Ovary (tissue), 9 donors: Measurements from ENCODE around the gene CDH20. TPM values are rescaled to one million over a fixed set of nuclear protein-coding genes. Genes with fewer than 3 reads are reported as not detected.

ENCODE experiments used
- DNase-seq, 5 donors: peaks; one replicate each; pipeline ENCODE4 v3.0.0-alpha.2; 2019 to 2020
- H3K27ac ChIP-seq, 2 donors: fragments of 200-600 bp; one replicate each; pipeline versions ENCODE4 v1.5.1 to v1.8.0; 2019 to 2022
- H3K27me3 ChIP-seq: fragments of 200-600 bp; one replicate; pipeline ENCODE4 v1.8.0; 2022
- H3K36me3 ChIP-seq: fragments of 200-600 bp; sonication (generic); one replicate; pipeline ENCODE4 v1.5.1; 2019
- H3K4me1 ChIP-seq: one replicate; pipeline ENCODE4 v1.8.1; 2013; ENCODE audit warnings: mild to moderate bottlenecking, moderate library complexity; ENCODE audit not compliant: insufficient read depth
- H3K4me3 ChIP-seq: fragments of 200-600 bp; sonication (generic); one replicate; pipeline ENCODE4 v1.5.1; 2017
- H3K9me3 ChIP-seq, 2 donors: fragments of 200-600 bp in 1 of 2; sonication (generic) in 1 of 2; one replicate each; pipeline versions ENCODE4 v1.5.1 to v1.8.1; 2013 to 2019; ENCODE audit warnings: mild to moderate bottlenecking in 1 of 2, moderate library complexity in 1 of 2
- CTCF ChIP-seq, 3 donors: fragments of 450-650 bp in 2 of 3; fragments of 200-600 bp in 1 of 3; IDR thresholded peaks; one replicate each; pipeline versions ENCODE4 v1.5.1 to v1.8.0; 2016 to 2022; ENCODE audit warnings: antibody characterized with exemption in 3 of 3, mild to moderate bottlenecking in 1 of 3
- EP300 ChIP-seq: sonication (generic); formaldehyde crosslinking; IDR thresholded peaks from one replicate; pipeline ENCODE4 v1.6.1; 2017; ENCODE audit warnings: antibody characterized with exemption
- POLR2A ChIP-seq: fragments of 450-650 bp; IDR thresholded peaks from one replicate; pipeline ENCODE4 v1.6.1; 2017; ENCODE audit warnings: antibody characterized with exemption, mild to moderate bottlenecking, moderate library complexity
- WGBS, 3 donors: extraction: QIAGEN DNeasy Blood & Tissue Kit in 1 of 3; methylation state at CpG; one replicate each; pipeline versions ENCODE4 v1.1.5 to v1.1.7; 2013 to 2017; 5-methylcytosine and 5-hydroxymethylcytosine counted together
- intact Hi-C, 4 donors: fragments of 100-400 bp; cut with DNase I; formaldehyde crosslinking; loops; one replicate each; pipeline versions ENCODE4 v1.11.0 to v1.15.1; 2022 to 2023
- polyA plus RNA-seq, 2 donors: library from polyadenylated mRNA; stranded (reverse); fragments of 200-250 nt in 1 of 2; fragments of 350-450 nt in 1 of 2; fragmentation: Illumina TruSeq in 1 of 2; extraction: RNeasy Lipid Tissue Mini Kit (QIAGEN cat#74804) in 1 of 2; gene quantifications; one replicate each; pipeline ENCODE4 v1.2.3, GENCODE V29; 2013 to 2014
- total RNA-seq, 7 donors: library from RNA; depleted of rRNA in 2 of 7; stranded (reverse); fragments of >200 nt in 2 of 7; fragmentation: NEBNext Ultra II Directional in 3 of 7; extraction: Animal tissue kit (Norgen Biotek cat#: 25700) in 3 of 7; gene quantifications; one replicate each; pipeline versions ENCODE4 v1.1.0 to v1.2.4, GENCODE V29; 2016 to 2023
- donor health status: DM: no; HTN: no; CAD: no; lungs with moderate emphysema.
- donor health status: DM: no; HTN: no; CAD: no.
- donor health status: Bipolar disorder and iron deficiency.
- donor health status: DM: yes; HTN: yes; CAD: no.
- donor health status: DM: no; HTN: no; CAD: no.
- donor health status: DM: yes; HTN: yes; CAD: no.

The CDH20 gene
- total and polyA plus RNA-seq, 9 donors: under 0.01 to 0.07 (median 0.04) TPM; not detected in 5

GRCh38 chr18:61471541-61471940 is 138.3 kb downstream of the CDH20 start:
- H3K9me3 ChIP-seq: no peaks in the 10 kb centered on the region
- H3K27ac ChIP-seq: no peak overlapping the region
- no peaks in the 10 kb centered on the region for H3K27me3 ChIP-seq
- TF ChIP-seq CTCF (IDR thresholded peaks at IDR 0.05): no peak
- no peak for TF ChIP-seq POLR2A
- no peak for DNase-seq
- H3K36me3 ChIP-seq: no peaks in the 10 kb centered on the region
- no peaks in the 10 kb centered on the region for H3K4me1 ChIP-seq
- intact Hi-C loops: no loop called here
- H3K4me3 ChIP-seq: no peak overlapping the region
- 83 to 87% (median 84%) methylated on average over 4 of the region's 4 CpGs for WGBS, 3 donors

DNA sequence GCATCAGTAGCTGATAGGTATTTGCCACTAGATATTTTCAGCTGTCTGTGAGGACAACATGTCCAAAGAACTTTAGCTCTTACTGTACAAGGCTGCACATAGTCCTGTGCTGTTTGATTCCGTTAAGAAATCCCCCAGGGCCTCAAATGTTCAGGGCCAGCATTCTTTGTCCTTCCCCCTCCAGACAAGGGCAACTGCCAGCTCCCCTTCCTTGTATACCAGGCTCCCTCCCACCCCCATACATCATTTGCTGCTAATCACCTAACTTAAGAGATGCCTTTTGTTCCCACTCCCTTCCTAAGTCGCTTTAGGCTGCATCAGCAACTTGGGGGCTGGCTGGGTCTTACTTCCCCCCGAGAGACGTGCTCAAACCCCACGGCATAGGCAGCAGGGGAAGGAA is 138.7 kb downstream of the CDH20 start:
- Histone ChIP-seq H3K4me3 (no peak overlapping the region), H3K27ac (no peak overlapping the region), H3K9me3 (no peaks in the 10 kb centered on the region), H3K4me1 (no peaks in the 10 kb centered on the region), H3K36me3 (no peaks in the 10 kb centered on the region), H3K27me3 (no peaks in the 10 kb centered on the region)
- intact Hi-C loops: no loop called here
- TF ChIP-seq POLR2A (no peak), EP300 (no peak), CTCF (IDR thresholded peaks at IDR 0.05) (no peak)
- no peak for DNase-seq
- 74 to 82% (median 77%) methylated on average over 5 of the region's 5 CpGs for WGBS, 3 donors

GRCh38 chr18:61474341-61474740 is 141.1 kb downstream of the CDH20 start:
- intact Hi-C loops: no loop called here
- Histone ChIP-seq H3K36me3 (no peaks in the 10 kb centered on the region), H3K9me3 (no peaks in the 10 kb centered on the region), H3K4me3 (no peak overlapping the region), H3K27ac (no peak overlapping the region), H3K4me1 (no peaks in the 10 kb centered on the region), H3K27me3 (no peaks in the 10 kb centered on the region)
- TF ChIP-seq EP300 (no peak), POLR2A (no peak), CTCF (IDR thresholded peaks at IDR 0.05) (no peak)
- 49 to 57% (median 51%) methylated on average over 6 of the region's 6 CpGs for WGBS, 3 donors
- no peak for DNase-seq

- TF ChIP-seq POLR2A (no peak), EP300 (no peak), CTCF (IDR thresholded peaks at IDR 0.05) (no peak)
- no peaks in the 10 kb centered on the region for H3K9me3 ChIP-seq
- no peaks in the 10 kb centered on the region for H3K4me1 ChIP-seq
- intact Hi-C loops: no loop called here
- WGBS, 3 donors: 77 to 80% (median 77%) methylated on average over 2 of the region's 2 CpGs
- H3K27me3 ChIP-seq: no peaks in the 10 kb centered on the region
- DNase-seq: no peak
- H3K27ac ChIP-seq: no peak overlapping the region
- H3K36me3 ChIP-seq: no peaks in the 10 kb centered on the region
- no peak overlapping the region for H3K4me3 ChIP-seq
Observed at GRCh38 chr18:61474918-61475317, 141.7 kb downstream of the CDH20 start.

GRCh38 chr18:61475931-61476330 is 142.7 kb downstream of the CDH20 start:
- H3K36me3 ChIP-seq: no peaks in the 10 kb centered on the region
- no peak for DNase-seq
- intact Hi-C loops: no loop called here
- no peaks in the 10 kb centered on the region for H3K27me3 ChIP-seq
- 82 to 93% (median 86%) methylated on average over 5 of the region's 5 CpGs for WGBS, 3 donors
- H3K4me3 ChIP-seq: no peak overlapping the region
- TF ChIP-seq CTCF (IDR thresholded peaks at IDR 0.05) (no peak), POLR2A (no peak), EP300 (no peak)
- H3K4me1 ChIP-seq: no peaks in the 10 kb centered on the region
- H3K9me3 ChIP-seq: no peaks in the 10 kb centered on the region
- H3K27ac ChIP-seq: no peak overlapping the region
